Calu3 (cell line): ENCODE data around the gene TRMT44. TPM values are rescaled to one million over a fixed set of nuclear protein-coding genes. Genes with fewer than 3 reads are reported as not detected.
"Not testable (repeated sequence)": the region's sequence is repeated elsewhere in the genome, so short reads cannot be mapped to it uniquely, and the experiment has no call there.

Experiments
- BruUV-seq: library from RNA; stranded (reverse); fragments of 400-500 nt; replicated peaks from 2 replicates; lab custom pipeline; 2021; lab: Mats Ljungman, UMichigan
- CTCF ChIA-PET: fragments of 300-600 bp; sonication (Branson Sonifier 250); formaldehyde crosslinking; loops from one replicate; lab custom pipeline; 2022; ENCODE audit warnings: antibody characterized with exemption; lab: Charles Lee
- DNase-seq: peaks from one replicate; pipeline ENCODE4 v3.0.0; 2022
- H3K27ac Mint-ChIP-seq: one replicate; pipeline ENCODE4 v1.8.0; 2022; ENCODE audit warnings: mixed read lengths; ENCODE audit not compliant: unreplicated experiment
- H3K27me3 Mint-ChIP-seq: one replicate; pipeline ENCODE4 v1.8.0; 2022; ENCODE audit warnings: mixed read lengths; ENCODE audit not compliant: unreplicated experiment
- H3K36me3 Mint-ChIP-seq: one replicate; pipeline ENCODE4 v1.8.0; 2022; ENCODE audit warnings: mild to moderate bottlenecking, moderate library complexity, mixed read lengths; ENCODE audit not compliant: insufficient read depth, unreplicated experiment
- H3K4me1 Mint-ChIP-seq: one replicate; pipeline ENCODE4 v1.8.0; 2022; ENCODE audit warnings: mild to moderate bottlenecking, low read depth, mixed read lengths; ENCODE audit not compliant: unreplicated experiment
- H3K4me3 Mint-ChIP-seq: one replicate; pipeline ENCODE4 v1.8.0; 2022; ENCODE audit warnings: mild to moderate bottlenecking, low read depth, moderate library complexity, mixed read lengths; ENCODE audit not compliant: unreplicated experiment
- H3K9me3 Mint-ChIP-seq: one replicate; pipeline ENCODE4 v1.8.0; 2022; ENCODE audit warnings: low read depth, mixed read lengths; ENCODE audit not compliant: unreplicated experiment
- intact Hi-C: fragments of 100-400 bp; cut with micrococcal nuclease; formaldehyde crosslinking; loops from one replicate; pipeline ENCODE4 v1.10.0; 2022; ENCODE audit not compliant: unreplicated experiment
- total RNA-seq: library from RNA; stranded (reverse); gene quantifications from 2 replicates; pipeline ENCODE4 v1.2.3, GENCODE V29; 2022
- TF ChIP-seq, protein P1 (sequence below): fragments of 200-600 bp; IDR thresholded peaks from one replicate; pipeline ENCODE4 v1.8.0; 2022; ENCODE audit warnings: antibody characterized with exemption; ENCODE audit not compliant: unreplicated experiment

The TRMT44 gene
- total RNA-seq, 1 experiment from 2014 or later, result 21.5 TPM

GRCh38 chr4:8403976-8404375, 36.6 kb upstream of the TRMT44 start:
- H3K27ac Mint-ChIP-seq, result no peak overlapping the region
- intact Hi-C loops, result loop anchor here (1.0 to 5.0 kb wide), 3 partner anchors 137 to 227 kb away; no protein-coding TSS in a partner anchor
- H3K27me3 Mint-ChIP-seq, result no peaks in the 10 kb centered on the region
- no peak for DNase-seq
- TF ChIP-seq, protein P1, sequence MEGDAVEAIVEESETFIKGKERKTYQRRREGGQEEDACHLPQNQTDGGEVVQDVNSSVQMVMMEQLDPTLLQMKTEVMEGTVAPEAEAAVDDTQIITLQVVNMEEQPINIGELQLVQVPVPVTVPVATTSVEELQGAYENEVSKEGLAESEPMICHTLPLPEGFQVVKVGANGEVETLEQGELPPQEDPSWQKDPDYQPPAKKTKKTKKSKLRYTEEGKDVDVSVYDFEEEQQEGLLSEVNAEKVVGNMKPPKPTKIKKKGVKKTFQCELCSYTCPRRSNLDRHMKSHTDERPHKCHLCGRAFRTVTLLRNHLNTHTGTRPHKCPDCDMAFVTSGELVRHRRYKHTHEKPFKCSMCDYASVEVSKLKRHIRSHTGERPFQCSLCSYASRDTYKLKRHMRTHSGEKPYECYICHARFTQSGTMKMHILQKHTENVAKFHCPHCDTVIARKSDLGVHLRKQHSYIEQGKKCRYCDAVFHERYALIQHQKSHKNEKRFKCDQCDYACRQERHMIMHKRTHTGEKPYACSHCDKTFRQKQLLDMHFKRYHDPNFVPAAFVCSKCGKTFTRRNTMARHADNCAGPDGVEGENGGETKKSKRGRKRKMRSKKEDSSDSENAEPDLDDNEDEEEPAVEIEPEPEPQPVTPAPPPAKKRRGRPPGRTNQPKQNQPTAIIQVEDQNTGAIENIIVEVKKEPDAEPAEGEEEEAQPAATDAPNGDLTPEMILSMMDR, result no peak
- BruUV-seq, result no TSS peak
- CTCF ChIA-PET, result interaction anchor here (1.6 to 2.0 kb wide), 2 partner anchors 137 to 162 kb away, joined by 11 read pairs; no protein-coding TSS in a partner anchor
- peaks cover 10% of the 10 kb centered on the region for H3K36me3 Mint-ChIP-seq
- H3K9me3 Mint-ChIP-seq, result peaks cover 2% of the 10 kb centered on the region
- H3K4me3 Mint-ChIP-seq, result no peak overlapping the region
- no peaks in the 10 kb centered on the region for H3K4me1 Mint-ChIP-seq

- no peak overlapping the region for H3K27ac Mint-ChIP-seq
- H3K4me3 Mint-ChIP-seq, result no peak overlapping the region
- intact Hi-C loops, result loop anchor here (5.0 kb wide), 1 partner anchor 228 kb away; no protein-coding TSS in a partner anchor
- TF ChIP-seq, protein P1, result no peak
- H3K27me3 Mint-ChIP-seq, result no peaks in the 10 kb centered on the region
- peaks cover 2% of the 10 kb centered on the region for H3K9me3 Mint-ChIP-seq
- no TSS peak for BruUV-seq
- H3K4me1 Mint-ChIP-seq, result no peaks in the 10 kb centered on the region
- CTCF ChIA-PET, result no interaction called here
- peaks cover 10% of the 10 kb centered on the region for H3K36me3 Mint-ChIP-seq
- DNase-seq, result no peak
These were observed 35.6 kb upstream of the TRMT44 start for GRCh38 chr4:8404791-8405515.

DNA sequence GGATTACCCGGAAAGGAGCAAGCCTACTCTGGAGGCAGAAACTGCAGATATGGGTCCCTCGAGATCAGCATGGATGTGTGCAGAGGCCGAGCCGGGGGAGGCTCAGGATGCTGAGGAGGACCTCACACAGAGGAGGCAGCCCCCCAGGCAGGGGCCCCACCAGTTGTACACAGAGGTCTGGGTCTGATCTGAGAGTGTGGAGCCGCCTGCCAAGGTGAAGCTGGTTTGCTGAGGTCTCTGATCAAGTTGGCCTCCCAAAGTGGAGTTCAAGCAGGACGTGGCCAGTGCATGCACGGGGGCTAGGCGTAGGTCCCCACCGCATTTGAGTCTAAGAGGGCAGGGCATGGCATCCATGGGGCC, 35.1 kb upstream of the TRMT44 start:
- Mint-ChIP-seq H3K27me3 (no peaks in the 10 kb centered on the region), H3K27ac (no peak overlapping the region), H3K4me3 (no peak overlapping the region), H3K4me1 (no peaks in the 10 kb centered on the region), H3K36me3 (peaks cover 10% of the 10 kb centered on the region), H3K9me3 (peaks cover 2% of the 10 kb centered on the region)
- CTCF ChIA-PET, result no interaction called here
- intact Hi-C loops, result no loop called here
- DNase-seq, result no peak
- TF ChIP-seq, protein P1, result no peak
- no TSS peak for BruUV-seq

GRCh38 chr4:8406887-8407286, 33.7 kb upstream of the TRMT44 start:
- H3K4me1 Mint-ChIP-seq, H3K27ac Mint-ChIP-seq, H3K9me3 Mint-ChIP-seq, H3K27me3 Mint-ChIP-seq, BruUV-seq, intact Hi-C loops, H3K4me3 Mint-ChIP-seq: not testable (repeated sequence)
- peak; percentile 30 for DNase-seq
- CTCF ChIA-PET, result interaction anchor here (1.1 kb wide), 1 partner anchor 165 kb away, joined by 4 read pairs; no protein-coding TSS in a partner anchor
- H3K36me3 Mint-ChIP-seq, result peaks cover 10% of the 10 kb centered on the region

- CTCF ChIA-PET, result interaction anchor here (1.1 kb wide), 1 partner anchor 165 kb away, joined by 4 read pairs; no protein-coding TSS in a partner anchor
- Mint-ChIP-seq H3K27ac (no peak overlapping the region), H3K36me3 (peaks cover 13% of the 10 kb centered on the region), H3K9me3 (peaks cover 2% of the 10 kb centered on the region), H3K27me3 (no peaks in the 10 kb centered on the region), H3K4me1 (no peaks in the 10 kb centered on the region), H3K4me3 (no peak overlapping the region)
- TF ChIP-seq, protein P1, result no peak
- BruUV-seq, result no TSS peak
- no peak for DNase-seq
- intact Hi-C loops, result no loop called here
These were observed 33.3 kb upstream of the TRMT44 start for GRCh38 chr4:8407316-8407715.
